Mucosa of stomach (tissue), 1 donor: Measurements from ENCODE around the gene KSR2.

Source experiments
- H3K27me3 ChIP-seq: one replicate; pipeline ENCODE4 v1.7.0; 2013; ENCODE audit warnings: mild to moderate bottlenecking, low read length; ENCODE audit not compliant: control insufficient read depth, insufficient read depth
- H3K36me3 ChIP-seq: one replicate; pipeline ENCODE4 v1.7.0; 2013; ENCODE audit warnings: low read length; ENCODE audit not compliant: control insufficient read depth, insufficient read depth
- H3K4me1 ChIP-seq: one replicate; pipeline ENCODE4 v1.7.0; 2013; ENCODE audit warnings: mild to moderate bottlenecking, low read length; ENCODE audit not compliant: control insufficient read depth, insufficient read depth
- H3K4me3 ChIP-seq: one replicate; pipeline ENCODE4 v1.7.0; 2013; ENCODE audit warnings: low read length
- H3K9ac ChIP-seq: one replicate; pipeline ENCODE4 v1.7.0; 2013; ENCODE audit warnings: mild to moderate bottlenecking, low read length, moderate library complexity
- H3K9me3 ChIP-seq: one replicate; pipeline ENCODE4 v1.7.0; 2013; ENCODE audit warnings: mild to moderate bottlenecking, low read length, moderate library complexity; ENCODE audit not compliant: control insufficient read depth
- donor health status: Pancreatic carcinoma.

Gene KSR2

DNA sequence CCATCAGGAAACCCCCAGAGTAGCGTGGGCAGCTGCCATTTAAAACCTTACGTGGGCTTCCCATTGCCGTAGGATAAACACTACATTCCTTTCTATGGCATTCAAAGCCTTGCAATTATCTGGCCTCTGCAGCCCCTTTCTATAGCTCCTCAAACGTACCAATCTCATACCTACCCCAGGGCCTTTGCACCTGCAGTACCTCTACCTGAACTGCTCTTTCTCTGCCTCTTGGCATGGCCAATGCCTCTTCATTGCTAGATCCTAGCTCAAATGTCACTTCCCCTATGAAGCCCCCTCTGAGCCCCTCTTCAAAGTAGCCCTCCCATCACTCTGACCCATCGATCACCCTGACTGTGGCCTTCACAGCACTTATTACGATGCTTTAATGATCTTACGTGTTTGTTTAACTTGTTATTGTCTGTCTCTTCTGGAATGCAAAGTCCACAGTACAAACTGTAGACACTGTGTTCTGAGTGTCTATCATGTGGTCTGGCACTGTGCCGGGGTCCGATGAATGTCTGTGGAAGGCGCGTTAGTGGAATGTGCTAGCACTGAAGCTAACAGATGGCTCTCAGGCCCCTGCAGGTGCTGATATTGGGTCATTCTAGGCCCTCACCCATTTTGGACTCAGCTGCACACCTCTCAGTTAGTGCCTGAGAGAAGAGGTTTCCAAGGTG, 450.1 kb downstream of the KSR2 start:
- Histone ChIP-seq H3K9ac (no peak overlapping the region), H3K4me3 (no peak overlapping the region), H3K9me3 (no peaks in the 10 kb centered on the region), H3K27me3 (peaks cover 16% of the 10 kb centered on the region), H3K36me3 (no peaks in the 10 kb centered on the region), H3K4me1 (no peaks in the 10 kb centered on the region)

DNA sequence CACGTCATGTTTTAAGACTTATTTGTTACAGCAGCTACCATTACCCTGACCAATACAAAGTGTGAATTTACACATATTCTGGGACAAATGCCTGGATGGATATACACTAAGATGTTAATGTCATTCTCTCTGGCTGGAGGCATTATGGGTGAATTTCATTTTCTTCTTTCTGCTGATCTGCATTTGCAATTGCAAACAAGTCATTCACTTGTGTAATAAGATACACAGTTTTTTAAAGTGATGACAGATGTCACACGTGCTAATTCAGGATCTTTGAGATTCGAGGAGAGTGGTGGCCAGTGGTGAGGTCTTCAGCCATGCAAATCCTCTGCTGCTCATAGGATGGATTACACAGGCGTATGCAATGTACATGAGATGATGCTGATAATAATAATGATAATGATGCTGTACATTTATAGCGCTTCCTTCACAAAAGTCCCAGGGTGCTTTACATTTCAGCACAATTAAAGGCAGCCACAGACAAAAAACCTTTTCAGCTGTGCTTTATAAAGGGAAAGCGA, 451.5 kb downstream of the KSR2 start:
- no peak overlapping the region for H3K9ac ChIP-seq
- H3K36me3 ChIP-seq = no peaks in the 10 kb centered on the region
- no peaks in the 10 kb centered on the region for H3K9me3 ChIP-seq
- H3K4me1 ChIP-seq = no peaks in the 10 kb centered on the region
- peaks cover 19% of the 10 kb centered on the region for H3K27me3 ChIP-seq
- no peak overlapping the region for H3K4me3 ChIP-seq

DNA sequence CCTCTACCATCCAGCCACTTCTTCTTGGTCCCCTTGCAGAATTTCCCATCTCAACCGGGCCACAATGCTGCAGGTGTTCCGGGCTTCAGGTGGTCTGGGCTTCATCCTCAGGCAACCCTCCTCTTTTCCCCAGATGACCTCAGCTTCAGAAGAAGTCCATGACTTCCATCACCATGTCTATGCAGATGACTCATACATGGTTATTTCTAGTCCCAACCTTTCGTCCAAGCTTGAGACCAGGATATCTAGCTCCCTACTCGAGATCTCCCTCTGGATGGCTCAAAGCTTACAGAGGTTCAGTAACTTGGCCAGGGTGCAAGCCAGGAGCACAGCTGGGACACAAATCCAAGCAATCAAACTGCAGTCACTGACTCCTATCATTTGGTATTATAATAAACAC, 452.8 kb downstream of the KSR2 start:
- no peaks in the 10 kb centered on the region for H3K9me3 ChIP-seq
- no peaks in the 10 kb centered on the region for H3K4me1 ChIP-seq
- H3K9ac ChIP-seq = no peak overlapping the region
- no peak overlapping the region for H3K4me3 ChIP-seq
- no peaks in the 10 kb centered on the region for H3K36me3 ChIP-seq
- peaks cover 19% of the 10 kb centered on the region for H3K27me3 ChIP-seq

DNA sequence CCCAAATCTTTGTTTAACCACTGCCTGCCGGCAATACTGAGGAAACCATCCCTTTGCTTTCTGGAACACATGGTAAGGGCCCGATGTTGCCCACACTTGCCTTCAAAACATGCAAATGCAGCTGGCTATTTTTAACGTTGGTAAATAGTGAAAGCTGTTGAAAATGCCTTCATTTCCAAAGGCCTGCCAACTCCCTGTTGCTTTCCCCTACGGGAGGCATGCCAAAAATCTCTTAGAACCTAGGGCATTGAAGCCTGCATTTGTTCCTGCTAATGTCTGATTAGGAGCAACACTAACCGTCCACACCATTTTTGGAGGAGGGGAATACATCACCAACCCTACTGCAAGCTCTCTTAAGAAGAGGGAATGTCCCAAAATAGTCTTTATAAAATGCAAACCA, 454.8 kb downstream of the KSR2 start:
- Histone ChIP-seq H3K4me3 (no peak overlapping the region), H3K36me3 (no peaks in the 10 kb centered on the region), H3K4me1 (no peaks in the 10 kb centered on the region), H3K27me3 (peaks cover 31% of the 10 kb centered on the region), H3K9me3 (no peaks in the 10 kb centered on the region), H3K9ac (no peak overlapping the region)

DNA sequence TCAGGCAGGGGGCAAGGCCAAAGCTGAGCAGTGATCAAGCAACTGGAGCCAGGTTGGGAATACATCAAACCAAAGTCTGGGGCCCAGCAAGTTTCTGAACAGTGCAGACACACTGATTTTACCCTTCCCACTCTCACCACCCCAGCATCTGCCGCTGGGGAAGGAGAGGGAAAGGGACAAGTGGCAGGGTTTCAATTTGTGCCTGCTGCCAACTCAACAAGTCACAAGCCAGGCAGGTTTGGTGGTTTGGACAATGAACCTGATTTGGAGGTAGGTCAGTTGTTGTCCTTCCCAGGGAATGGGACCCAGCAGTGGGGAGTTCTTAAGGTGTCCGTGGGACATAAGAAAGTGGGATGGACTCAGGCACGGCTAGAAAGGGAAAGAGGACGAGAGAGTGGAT, 455.4 kb downstream of the KSR2 start:
- peaks cover 38% of the 10 kb centered on the region for H3K27me3 ChIP-seq
- H3K9ac ChIP-seq = no peak overlapping the region
- no peaks in the 10 kb centered on the region for H3K4me1 ChIP-seq

DNA sequence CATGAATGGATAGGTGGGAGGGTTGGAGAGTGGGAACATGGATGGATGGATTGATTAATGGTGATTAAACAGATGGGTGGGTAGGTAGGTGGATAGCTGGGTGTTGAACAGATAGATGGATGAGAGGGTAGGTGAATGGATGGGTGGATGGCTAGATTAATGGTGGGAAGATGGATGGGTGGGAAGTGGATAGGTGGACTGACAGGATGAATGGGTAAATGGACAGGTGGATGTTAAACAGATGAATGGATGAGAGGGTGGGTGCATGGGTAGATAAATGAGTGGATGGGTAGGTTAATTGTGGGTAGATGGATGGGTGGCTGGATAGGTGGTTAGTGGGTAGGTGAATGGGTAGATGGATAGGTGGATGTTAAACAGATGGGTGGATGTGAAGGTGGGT, 460.3 kb downstream of the KSR2 start:
- Histone ChIP-seq H3K36me3 (no peaks in the 10 kb centered on the region), H3K9ac (no peak overlapping the region), H3K27me3 (peaks cover 64% of the 10 kb centered on the region), H3K4me3 (no peak overlapping the region), H3K4me1 (peaks cover 11% of the 10 kb centered on the region), H3K9me3 (no peaks in the 10 kb centered on the region)

More for the DNA sequence above, 455.4 kb downstream of the KSR2 start:
- Histone ChIP-seq H3K4me3 (no peak overlapping the region), H3K9me3 (no peaks in the 10 kb centered on the region), H3K36me3 (no peaks in the 10 kb centered on the region)

DNA sequence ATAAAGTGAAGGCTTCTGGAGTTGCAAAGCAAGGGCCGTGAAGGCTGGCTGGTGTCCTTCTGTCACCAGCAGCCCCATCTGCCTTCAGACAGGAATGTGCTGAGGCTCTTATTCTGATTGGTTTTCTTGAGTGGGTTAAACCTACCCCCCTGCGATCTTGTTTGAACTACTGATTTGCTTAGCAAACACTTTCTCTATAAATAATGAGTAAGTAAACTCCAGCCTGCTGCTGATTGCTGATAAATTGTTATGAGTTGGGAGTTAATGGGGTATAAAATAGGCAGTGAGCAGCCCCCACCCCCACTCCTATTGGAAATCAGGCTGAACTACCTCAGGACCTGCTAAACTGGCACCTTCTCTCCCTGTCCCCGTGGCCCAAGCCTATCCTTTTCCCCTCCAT, 461.2 kb downstream of the KSR2 start:
- no peaks in the 10 kb centered on the region for H3K9me3 ChIP-seq
- H3K4me3 ChIP-seq = no peak overlapping the region
- peaks cover 11% of the 10 kb centered on the region for H3K4me1 ChIP-seq
- H3K27me3 ChIP-seq = peaks cover 68% of the 10 kb centered on the region
- no peaks in the 10 kb centered on the region for H3K36me3 ChIP-seq
- H3K9ac ChIP-seq = no peak overlapping the region

DNA sequence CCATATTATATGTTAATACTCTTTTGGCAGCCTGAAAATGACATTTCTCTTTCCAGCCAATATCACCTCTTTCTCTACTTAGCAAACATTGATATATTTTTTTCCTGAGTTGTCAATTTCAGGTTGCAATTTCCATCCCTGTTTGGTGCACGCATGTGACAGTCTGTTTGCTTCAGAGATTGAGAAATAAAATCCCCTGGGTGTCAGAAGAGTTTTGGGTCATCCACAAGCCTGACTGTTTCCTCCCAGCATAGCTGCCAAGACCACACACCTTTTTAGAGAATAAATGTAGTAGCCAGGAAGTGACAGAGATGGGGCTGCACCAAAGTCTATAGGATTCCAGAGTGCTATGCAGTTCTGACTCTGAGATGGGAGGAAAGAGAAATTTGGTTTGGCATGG, 462.5 kb downstream of the KSR2 start:
- H3K36me3 ChIP-seq = no peaks in the 10 kb centered on the region
- no peak overlapping the region for H3K4me3 ChIP-seq
- H3K27me3 ChIP-seq = peaks cover 62% of the 10 kb centered on the region
- no peak overlapping the region for H3K9ac ChIP-seq
- peaks cover 13% of the 10 kb centered on the region for H3K4me1 ChIP-seq
- no peaks in the 10 kb centered on the region for H3K9me3 ChIP-seq

DNA sequence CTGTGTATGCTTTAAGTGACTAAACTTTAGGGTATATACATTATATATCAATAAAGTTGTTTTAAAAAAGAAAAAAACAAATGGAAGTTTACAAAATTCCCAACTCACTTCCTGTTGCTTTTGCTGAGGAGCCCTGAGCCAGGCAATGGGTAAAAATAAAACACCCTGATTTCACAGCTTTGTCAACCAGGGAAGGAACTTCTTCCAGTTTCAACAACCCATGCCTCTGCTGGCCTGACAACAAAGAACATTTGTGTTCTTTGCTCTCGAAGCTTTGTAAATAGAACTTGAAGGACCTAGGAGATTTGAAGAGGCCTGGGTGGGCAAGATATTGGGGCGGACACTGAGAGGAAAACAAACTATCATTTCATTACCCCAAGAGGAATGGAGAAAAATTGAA, 466.2 kb downstream of the KSR2 start:
- no peaks in the 10 kb centered on the region for H3K9me3 ChIP-seq
- H3K27me3 ChIP-seq = peaks cover 57% of the 10 kb centered on the region
- peaks cover 20% of the 10 kb centered on the region for H3K4me1 ChIP-seq
- H3K36me3 ChIP-seq = no peaks in the 10 kb centered on the region
- H3K9ac ChIP-seq = no peak overlapping the region
- H3K4me3 ChIP-seq = no peak overlapping the region

DNA sequence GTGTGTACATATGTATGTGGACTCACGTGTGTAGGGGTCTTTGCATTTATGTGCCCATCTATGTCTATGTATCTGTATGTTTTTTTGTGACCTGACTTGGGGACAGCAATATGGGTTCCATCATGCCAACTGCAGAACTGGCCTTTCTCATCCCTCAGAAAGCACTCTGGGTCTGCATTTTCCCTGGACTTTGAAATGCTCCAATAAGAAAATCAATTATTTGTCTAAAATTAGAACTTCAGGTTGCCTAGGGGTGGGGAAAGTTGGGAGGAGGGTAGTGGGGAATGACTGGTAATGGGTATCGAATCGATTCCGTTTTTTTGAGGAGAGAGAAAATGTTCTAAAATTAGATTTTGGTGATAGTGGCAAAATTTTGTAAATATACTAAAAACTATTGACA, 466.6 kb downstream of the KSR2 start:
- Histone ChIP-seq H3K9me3 (no peaks in the 10 kb centered on the region), H3K4me3 (no peak overlapping the region), H3K4me1 (peaks cover 16% of the 10 kb centered on the region), H3K36me3 (no peaks in the 10 kb centered on the region), H3K9ac (no peak overlapping the region), H3K27me3 (peaks cover 56% of the 10 kb centered on the region)

DNA sequence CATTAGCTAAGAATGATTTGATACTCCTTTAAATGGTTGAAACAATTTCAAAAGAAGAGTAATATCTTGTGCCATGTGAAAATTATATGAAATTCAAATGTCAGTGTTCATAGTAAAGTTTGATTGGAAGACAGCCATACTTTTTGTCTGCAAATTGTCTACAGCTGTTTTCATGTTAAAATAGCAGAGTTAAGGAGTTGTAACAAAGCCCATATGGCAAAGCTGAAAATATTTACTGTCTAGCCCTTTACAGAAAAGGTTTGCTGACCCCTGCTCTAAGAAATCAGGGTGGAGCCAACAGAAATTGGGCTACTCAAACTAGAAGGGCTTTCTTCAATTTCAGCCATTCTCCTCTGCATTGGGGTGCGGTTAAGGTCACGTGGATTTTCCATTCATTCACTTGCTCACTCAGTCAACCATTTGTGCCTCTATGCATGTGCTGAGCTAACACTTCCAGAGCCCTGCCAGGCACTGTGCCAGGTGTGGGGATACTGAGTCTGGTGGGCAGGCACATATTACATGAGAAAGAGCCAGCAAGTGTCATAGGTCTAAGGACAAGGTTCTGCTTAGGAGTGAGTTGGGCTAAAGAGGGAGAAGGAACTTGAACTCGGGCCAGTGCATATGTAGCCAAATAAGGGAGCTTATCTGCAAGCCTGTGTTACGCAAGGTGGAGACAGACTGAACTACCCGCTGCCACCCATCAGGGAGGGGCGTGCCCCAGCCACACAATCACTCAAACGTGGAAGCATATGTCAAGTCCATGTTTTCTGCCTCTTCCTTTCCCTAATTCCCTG, 467.5 kb downstream of the KSR2 start:
- no peaks in the 10 kb centered on the region for H3K9me3 ChIP-seq
- no peak overlapping the region for H3K9ac ChIP-seq
- H3K4me3 ChIP-seq = no peak overlapping the region
- peaks cover 49% of the 10 kb centered on the region for H3K27me3 ChIP-seq
- H3K36me3 ChIP-seq = no peaks in the 10 kb centered on the region
- peaks cover 12% of the 10 kb centered on the region for H3K4me1 ChIP-seq

DNA sequence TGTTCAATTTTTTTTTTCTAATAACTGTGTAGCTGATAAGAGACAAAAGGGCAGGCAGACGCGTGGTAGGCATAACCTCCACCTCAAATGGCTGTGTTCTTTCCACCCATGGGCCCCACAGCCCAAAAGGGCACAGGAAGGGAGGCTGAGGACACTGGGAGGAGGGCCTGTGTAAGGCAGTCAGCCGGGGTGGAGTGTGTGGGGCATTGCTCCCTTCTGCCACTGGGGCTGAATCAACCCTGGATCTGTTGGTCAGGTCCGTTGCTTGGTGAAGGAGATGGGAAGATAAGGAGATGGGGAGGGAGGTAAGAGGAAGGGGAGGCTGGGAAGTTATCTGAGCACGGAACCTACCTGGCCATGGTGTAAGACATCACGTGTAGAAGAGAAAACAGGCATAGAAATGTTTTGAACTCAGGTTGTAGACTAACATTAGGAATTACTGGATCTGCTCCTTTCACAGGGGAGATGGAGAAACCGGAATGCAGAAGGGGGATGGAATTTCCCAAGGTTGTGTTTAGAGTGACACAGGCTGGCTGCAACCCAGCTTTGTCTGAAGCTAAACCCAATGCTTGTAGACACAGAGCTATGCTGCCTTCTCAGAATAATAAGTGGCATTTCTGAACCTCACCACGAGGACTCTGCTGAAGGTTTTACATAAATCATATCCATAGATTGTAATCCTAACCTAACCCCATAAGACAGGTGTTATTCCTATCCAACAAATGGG, 468.9 kb downstream of the KSR2 start:
- peaks cover 12% of the 10 kb centered on the region for H3K4me1 ChIP-seq
- H3K27me3 ChIP-seq = peaks cover 36% of the 10 kb centered on the region
- no peaks in the 10 kb centered on the region for H3K9me3 ChIP-seq
- no peak overlapping the region for H3K4me3 ChIP-seq
- H3K36me3 ChIP-seq = no peaks in the 10 kb centered on the region
- H3K9ac ChIP-seq = no peak overlapping the region
